Eye (tissue), 1 donor: ENCODE results near the gene DCAF15.

Experiments used
- DNase-seq: peaks from one replicate; pipeline ENCODE4 v3.0.0-alpha.2; 2015

Gene DCAF15

GRCh38 chr19:13931391-13932148 is 20.7 kb upstream of the DCAF15 start:
- DNase-seq = no peak

GRCh38 chr19:13932149-13932637 is 20.1 kb upstream of the DCAF15 start:
- no peak for DNase-seq

- DNase-seq = no peak
Observed at GRCh38 chr19:13932911-13933393, 19.4 kb upstream of the DCAF15 start.

GRCh38 chr19:13934785-13935109 is 17.6 kb upstream of the DCAF15 start:
- DNase-seq = no peak

- DNase-seq = peak; percentile 41
Observed at GRCh38 chr19:13935765-13936510, 16.4 kb upstream of the DCAF15 start.

- peak; percentile 34 for DNase-seq
Observed at GRCh38 chr19:13937479-13938300, 14.6 kb upstream of the DCAF15 start.

- DNase-seq = peak; percentile 56
Observed at GRCh38 chr19:13938301-13939064, 13.8 kb upstream of the DCAF15 start, which contains the start of gene PODNL1. TSS of gene PODNL1 (minus strand) at chr19:13938417. CDS start at chr19:13938181, 236 bp downstream.

GRCh38 chr19:13942023-13942684 is 10.2 kb upstream of the DCAF15 start:
- DNase-seq = no peak

- no peak for DNase-seq
Observed at GRCh38 chr19:13946414-13946813, 5.9 kb upstream of the DCAF15 start.

GRCh38 chr19:13951043-13951442 is 1.3 kb upstream of the DCAF15 start:
- no peak for DNase-seq

- no peak for DNase-seq
Observed at GRCh38 chr19:13951799-13952153, 533 bp upstream of the DCAF15 start.

- DNase-seq = peak; percentile 63
Observed at GRCh38 chr19:13952931-13953531, 722 bp downstream of the DCAF15 start.

GRCh38 chr19:13954185-13954584 is 1.9 kb downstream of the DCAF15 start:
- no peak for DNase-seq

GRCh38 chr19:13955662-13956364 is 3.5 kb downstream of the DCAF15 start:
- DNase-seq = no peak

- DNase-seq = no peak
Observed at GRCh38 chr19:13956365-13956744, 4.0 kb downstream of the DCAF15 start.

- DNase-seq = no peak
Observed at GRCh38 chr19:13957051-13957450, 4.7 kb downstream of the DCAF15 start.

GRCh38 chr19:13958043-13958442 is 5.7 kb downstream of the DCAF15 start:
- no peak for DNase-seq

GRCh38 chr19:13959141-13959961 is 7.0 kb downstream of the DCAF15 start:
- no peak for DNase-seq

- no peak for DNase-seq
Observed at GRCh38 chr19:13959962-13960862, 7.9 kb downstream of the DCAF15 start.
